HG03066 (cell line): ENCODE measurements around the gene METRN.
"Not testable (repeated sequence)": the region's sequence is repeated elsewhere in the genome, so short reads cannot be mapped to it uniquely, and the experiment has no call there.

Source experiments
- ATAC-seq: cut with Tn5 transposase; IDR thresholded peaks from one replicate; pipeline ENCODE4 v1.9.1; 2021; ENCODE audit warnings: low read depth; ENCODE audit not compliant: unreplicated experiment

METRN gene

GRCh38 chr16:751152-752006, 36.5 kb downstream of the METRN start:
- ATAC-seq: no peak

GRCh38 chr16:752007-752312, 37.0 kb downstream of the METRN start:
- ATAC-seq: no peak

GRCh38 chr16:754121-754607, 39.2 kb downstream of the METRN start:
- not testable (repeated sequence) for ATAC-seq

- no peak for ATAC-seq
Observed at GRCh38 chr16:754656-755055, 39.7 kb downstream of the METRN start.

- no peak for ATAC-seq
Observed at GRCh38 chr16:756428-756827, 41.5 kb downstream of the METRN start.

GRCh38 chr16:759110-759910, 44.4 kb downstream of the METRN start:
- no peak for ATAC-seq

GRCh38 chr16:760065-760464, 45.1 kb downstream of the METRN start:
- no peak for ATAC-seq

GRCh38 chr16:760545-761343, 45.8 kb downstream of the METRN start, which contains the start of gene MSLN:
Gene MSLN, plus strand, starts transcription at chr16:760734. Its CDS starts 1,947 bp downstream, at chr16:762681.
- no peak for ATAC-seq

- ATAC-seq: no peak
Observed at GRCh38 chr16:761625-762513, 47.0 kb downstream of the METRN start.

GRCh38 chr16:762595-763268, 47.8 kb downstream of the METRN start:
- ATAC-seq: no peak

GRCh38 chr16:763369-764183, 48.7 kb downstream of the METRN start:
- ATAC-seq: no peak

GRCh38 chr16:764184-764750, 49.3 kb downstream of the METRN start:
- ATAC-seq: no peak

GRCh38 chr16:764848-765487, 50.0 kb downstream of the METRN start:
- ATAC-seq: no peak

GRCh38 chr16:765488-765865, 50.6 kb downstream of the METRN start:
- ATAC-seq: no peak

GRCh38 chr16:766008-766819, 51.3 kb downstream of the METRN start:
- no peak for ATAC-seq

- ATAC-seq: no peak
Observed at GRCh38 chr16:766820-767640, 52.1 kb downstream of the METRN start.
